Stimulated activated CD4-positive, alpha-beta T cell treated with anti-CD3 and anti-CD28 coated beads, Interleukin-12 subunit alpha, Interleukin-12 subunit beta, amount 100 ng/mL, for 24 hours (primary cell): ENCODE results near the gene CIDEA.

Source experiments
- DNase-seq, 2 experiments: peaks; one replicate each; pipeline ENCODE4 v3.0.0-alpha.2; 2020; ENCODE audit warnings: low read depth in 2 of 2

Gene CIDEA

GRCh38 chr18:12271376-12272235 is 17.4 kb downstream of the CIDEA start:
- DNase-seq, result peak; percentile 34 to 57

DNA sequence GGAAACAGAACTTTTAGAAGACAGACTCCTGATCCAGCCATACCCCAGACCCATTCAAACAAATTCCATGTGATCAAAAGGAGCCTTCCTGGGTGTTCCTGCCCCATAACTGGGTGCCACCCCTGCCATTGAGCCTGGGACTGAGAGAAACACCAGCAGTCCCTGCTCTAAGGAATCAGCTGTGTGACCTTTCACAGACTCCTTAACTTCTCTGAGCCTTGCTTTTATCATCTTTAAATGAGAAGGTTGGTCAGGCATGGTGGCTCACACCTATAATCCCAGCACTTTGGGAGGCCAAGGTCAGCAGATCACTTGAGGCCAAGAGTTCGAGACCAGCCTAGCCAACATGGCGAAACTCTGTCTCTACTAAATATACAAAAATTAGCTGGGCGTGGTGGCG is 20.6 kb downstream of the CIDEA start:
- DNase-seq, result no peak

DNA sequence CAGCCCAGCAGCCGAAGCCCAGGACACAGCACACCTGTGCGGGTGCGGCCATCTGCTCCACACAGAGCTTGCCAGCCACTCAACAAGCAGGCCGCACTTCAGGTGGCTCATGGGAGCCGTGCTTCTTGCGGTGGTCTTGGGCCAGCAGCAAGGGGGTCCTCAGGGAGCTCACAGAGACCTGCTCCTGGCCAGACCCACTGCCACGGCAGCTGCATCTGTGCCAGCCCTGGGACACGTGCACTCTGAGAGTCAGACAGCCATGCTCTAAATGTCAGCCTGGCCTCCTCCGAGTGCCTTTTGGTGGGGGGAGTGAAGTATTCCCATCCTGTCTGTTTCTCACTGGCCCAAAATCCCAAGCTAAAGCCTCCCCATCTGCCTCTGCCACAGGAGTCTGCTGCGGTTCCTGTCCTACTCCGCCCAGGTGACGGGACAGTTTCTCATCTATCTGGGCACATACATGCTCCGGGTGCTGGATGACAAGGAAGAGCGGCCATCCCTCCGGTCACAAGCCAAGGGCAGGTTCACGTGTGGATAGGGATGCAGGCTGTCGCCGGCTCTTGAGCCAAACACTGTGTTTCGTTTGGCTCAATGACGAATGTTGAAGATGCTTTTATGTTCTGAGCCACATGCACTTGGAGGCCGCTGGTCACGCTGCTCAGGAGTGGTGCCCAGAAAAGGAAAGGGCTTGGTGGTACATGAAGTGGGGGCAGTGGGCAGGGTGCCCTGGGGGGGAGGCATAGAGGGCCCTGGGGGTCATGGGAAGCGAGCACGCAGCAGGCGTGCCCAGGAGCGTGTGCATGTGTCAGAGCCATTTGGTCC is 22.8 kb downstream of the CIDEA start:
- DNase-seq, result no peak

GRCh38 chr18:12278215-12278671 is 24.1 kb downstream of the CIDEA start:
- DNase-seq, result no peak

- no peak for DNase-seq
Measured at GRCh38 chr18:12278741-12279682, 24.9 kb downstream of the CIDEA start.

DNA sequence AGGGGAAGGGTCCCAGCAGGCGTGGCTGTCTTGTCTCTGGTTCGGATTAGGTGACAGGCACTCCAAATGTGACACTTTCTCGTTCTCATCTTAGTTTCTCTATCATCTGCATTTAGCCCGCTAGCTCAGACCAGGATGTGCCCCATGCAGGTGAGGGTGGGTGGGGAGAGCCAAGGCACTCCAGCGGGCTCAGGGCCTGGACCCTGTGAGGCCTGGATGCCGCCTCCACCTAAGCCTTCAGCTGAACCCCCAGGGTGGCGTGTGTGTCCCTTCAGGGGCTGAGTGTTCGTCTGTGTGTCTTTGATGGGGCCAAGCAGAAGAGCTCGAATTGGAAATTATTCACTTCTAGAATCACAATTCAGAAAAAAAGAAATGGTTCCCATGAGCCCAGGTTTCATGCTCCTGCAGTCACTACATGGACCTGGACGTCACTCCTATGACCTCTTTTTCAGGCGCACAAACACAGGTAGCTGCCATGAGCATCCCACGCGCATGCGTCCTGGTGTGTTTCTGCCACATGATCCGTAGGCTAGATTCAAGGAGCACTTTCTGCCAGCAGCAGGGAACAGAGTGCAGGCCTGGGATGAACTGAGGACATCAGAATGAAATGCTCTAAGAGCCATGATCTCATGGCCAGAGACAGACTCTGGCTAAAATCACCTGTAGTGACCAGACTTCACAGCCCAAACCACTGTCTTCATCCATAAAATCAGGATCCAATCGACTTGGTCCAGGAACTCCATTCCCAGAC is 25.8 kb downstream of the CIDEA start:
- no peak for DNase-seq

- no peak for DNase-seq
Measured at GRCh38 chr18:12281861-12282260, 27.7 kb downstream of the CIDEA start.

DNA sequence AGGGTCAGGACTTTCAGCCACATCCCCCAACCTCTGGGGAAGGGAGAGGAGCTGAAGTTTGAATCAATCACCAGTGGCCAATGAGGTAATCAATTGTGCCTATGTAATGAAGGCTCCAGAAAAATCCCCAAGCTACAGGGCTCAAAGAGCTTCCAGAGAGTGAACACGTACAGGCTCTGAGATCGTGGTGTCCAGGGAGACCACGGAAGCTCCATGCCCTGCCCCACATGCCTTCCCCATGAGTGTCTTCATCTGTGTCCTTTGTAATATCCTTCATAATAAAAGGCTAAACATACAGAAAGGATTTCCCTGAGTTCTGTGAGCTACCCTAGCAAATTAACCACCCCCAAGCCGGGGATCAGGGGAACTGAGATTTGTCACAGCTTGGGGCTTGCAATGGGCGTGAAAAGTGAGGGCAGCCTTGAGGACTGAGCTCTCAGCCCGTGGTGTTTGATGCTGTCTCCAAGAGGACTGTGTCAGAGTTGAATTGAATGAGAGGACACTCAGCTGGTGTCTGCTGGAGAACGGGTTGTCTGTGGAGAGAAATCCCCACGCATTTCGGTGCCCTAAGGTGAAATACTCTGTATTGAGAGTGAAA is 28.4 kb downstream of the CIDEA start:
- no peak for DNase-seq

DNA sequence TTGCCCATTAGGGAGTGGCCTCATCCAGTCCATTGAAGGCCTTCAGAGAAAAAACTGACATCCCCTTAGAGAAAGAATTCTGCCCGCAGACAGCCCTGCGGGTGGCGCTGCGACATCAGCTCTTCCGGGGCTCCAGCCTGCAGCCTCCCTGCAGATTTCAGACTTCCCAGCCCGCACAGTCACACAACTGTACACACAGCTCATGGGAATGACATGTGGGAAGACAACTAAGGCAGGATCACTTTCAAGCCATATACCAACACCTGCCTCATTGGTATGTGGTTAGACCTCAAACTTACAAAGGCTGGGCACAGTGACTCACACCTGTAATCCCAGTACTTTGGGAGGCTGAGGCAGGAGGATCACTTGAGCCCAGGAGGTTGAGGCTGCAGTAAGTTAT is 29.1 kb downstream of the CIDEA start:
- no peak for DNase-seq

DNA sequence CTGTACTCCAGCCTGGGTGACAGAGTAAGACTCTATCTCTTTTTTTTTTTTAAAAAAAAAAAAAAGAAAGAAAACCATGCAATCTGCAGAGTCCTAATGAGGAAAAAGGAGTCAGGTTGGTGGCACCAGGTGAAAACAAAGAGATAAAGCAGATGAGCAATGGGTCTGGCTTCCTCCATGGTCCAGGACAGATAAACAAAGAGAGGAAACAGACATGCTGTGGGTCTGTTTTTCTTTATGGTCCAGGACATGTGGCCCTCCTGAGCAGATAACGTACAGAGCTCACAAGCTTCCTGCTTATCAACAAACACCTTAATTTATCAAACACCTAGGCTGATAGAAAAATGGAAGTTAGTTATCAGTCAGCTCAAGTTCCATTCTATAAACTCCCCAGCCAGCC is 29.5 kb downstream of the CIDEA start:
- no peak for DNase-seq

DNA sequence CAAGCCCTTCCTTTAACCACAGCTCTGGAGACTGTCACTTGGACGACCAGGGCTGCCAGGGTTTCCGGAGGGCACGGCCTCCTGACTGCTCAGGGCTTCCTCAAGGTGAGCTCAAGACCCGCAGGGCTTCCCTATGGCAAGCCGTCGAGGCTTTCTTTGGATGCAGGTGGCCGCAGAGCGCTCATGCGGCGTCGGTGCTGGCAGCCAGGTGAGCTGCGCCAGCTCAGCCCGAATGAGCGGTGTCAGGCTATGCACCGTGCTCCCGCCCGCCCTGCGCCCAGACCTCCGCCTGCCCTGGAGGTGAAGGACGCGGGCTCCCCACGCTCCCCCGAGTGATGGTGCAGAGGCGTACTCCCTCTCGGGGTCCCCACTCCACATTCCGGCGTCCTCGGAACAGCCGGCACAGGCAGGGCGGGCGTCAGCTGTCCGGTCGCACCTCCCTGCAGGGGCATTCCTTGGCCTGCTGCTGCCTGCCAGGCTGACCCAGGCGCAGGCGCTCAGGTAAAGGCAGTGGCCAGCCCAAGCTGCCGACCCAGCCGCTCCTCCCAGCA is 33.0 kb downstream of the CIDEA start:
- DNase-seq, result no peak

- DNase-seq, result no peak
Measured at GRCh38 chr18:12287684-12288402, 33.7 kb downstream of the CIDEA start.

DNA sequence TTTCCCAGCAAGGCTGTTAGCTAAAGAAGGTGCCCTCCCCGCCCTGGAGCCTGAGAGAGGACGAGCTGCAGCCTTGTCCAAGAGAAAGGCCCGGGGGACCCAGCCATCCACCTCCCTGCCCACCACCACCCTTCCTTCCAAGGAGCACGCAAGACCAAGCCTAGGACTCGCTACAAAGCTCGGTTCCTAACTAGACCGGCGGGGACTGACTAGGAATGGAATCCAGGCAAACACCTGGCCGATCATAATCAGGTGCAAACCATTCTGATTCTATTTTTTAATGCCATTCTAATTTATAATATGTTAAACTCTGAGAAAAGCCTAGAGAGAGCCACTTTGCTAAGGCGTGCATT is 34.2 kb downstream of the CIDEA start:
- DNase-seq, result no peak

GRCh38 chr18:12290086-12290485 is 35.9 kb downstream of the CIDEA start:
- no peak for DNase-seq

GRCh38 chr18:12291161-12291560 is 37.0 kb downstream of the CIDEA start:
- DNase-seq, result no peak

DNA sequence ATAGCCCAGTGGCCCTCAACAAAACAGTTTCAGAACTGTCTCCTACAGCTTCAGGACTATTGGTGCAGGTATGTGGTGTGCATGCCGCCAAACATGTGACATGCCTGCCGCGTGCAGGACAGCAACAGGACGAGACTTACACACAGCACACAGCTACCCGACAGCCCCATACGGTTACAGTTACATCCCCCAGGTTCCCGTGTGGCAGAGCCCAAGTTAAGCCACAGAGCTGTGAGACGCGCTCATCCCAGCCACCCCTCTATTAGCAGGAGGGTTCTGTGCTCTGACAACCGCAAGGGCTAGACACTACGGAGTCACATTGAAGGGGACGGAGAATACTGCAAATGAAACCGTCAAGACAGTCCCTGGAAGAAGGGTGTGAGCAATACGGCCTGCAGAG is 37.5 kb downstream of the CIDEA start:
- DNase-seq, result no peak

- no peak for DNase-seq
Measured at GRCh38 chr18:12293831-12294230, 39.7 kb downstream of the CIDEA start.

GRCh38 chr18:12295389-12296086 is 41.4 kb downstream of the CIDEA start:
- no peak for DNase-seq

- no peak for DNase-seq
Measured at GRCh38 chr18:12296087-12296403, 41.9 kb downstream of the CIDEA start.
